SK-N-SH treated with all-trans-retinoic acid at 6 μM for 48 hours (cell line): ENCODE results near the gene ZNF646.

Experiments
- BACH2 ChIP-seq: fragments of 250-450 bp; sonication (Bioruptor Pico); IDR thresholded peaks from 2 replicates; pipeline ENCODE4 v1.9.0; 2021; ENCODE audit warnings: mild to moderate bottlenecking, borderline replicate concordance
- CREB5 ChIP-seq: fragments of 250-450 bp; sonication (Bioruptor Pico); IDR thresholded peaks from 2 replicates; pipeline ENCODE4 v1.5.1; 2020; ENCODE audit warnings: low read depth, mild to moderate bottlenecking, moderate library complexity
- CSRNP3 ChIP-seq: fragments of 250-450 bp; sonication (Bioruptor Pico); IDR thresholded peaks from 2 replicates; pipeline ENCODE4 v1.5.1; 2021; ENCODE audit warnings: mild to moderate bottlenecking, moderate library complexity
- ESRRG ChIP-seq: fragments of 250-450 bp; sonication (Bioruptor Pico); IDR thresholded peaks from 2 replicates; pipeline ENCODE4 v1.6.1; 2021; ENCODE audit warnings: mild to moderate bottlenecking
- ISL1 ChIP-seq: fragments of 250-450 bp; sonication (Bioruptor Pico); IDR thresholded peaks from 2 replicates; pipeline ENCODE4 v2.1.2; 2022; ENCODE audit warnings: mild to moderate bottlenecking, moderate library complexity
- OSR1 ChIP-seq: fragments of 250-450 bp; sonication (Bioruptor Pico); IDR thresholded peaks from 2 replicates; pipeline ENCODE4 v1.8.0; 2022; ENCODE audit warnings: moderate library complexity, mild to moderate bottlenecking, inconsistent platforms
- PATZ1 ChIP-seq: fragments of 250-450 bp; sonication (Bioruptor Pico); IDR thresholded peaks from 2 replicates; pipeline ENCODE4 v1.8.0; 2020; ENCODE audit warnings: mild to moderate bottlenecking, moderate library complexity, borderline replicate concordance
- POU6F1 ChIP-seq: fragments of 250-450 bp; sonication (Bioruptor Pico); IDR thresholded peaks from 2 replicates; pipeline ENCODE4 v1.8.0; 2021; ENCODE audit warnings: low read depth, mild to moderate bottlenecking, moderate library complexity, borderline replicate concordance
- PPARA ChIP-seq: fragments of 250-450 bp; sonication (Bioruptor Pico); IDR thresholded peaks from 2 replicates; pipeline ENCODE4 v1.5.0; 2020; ENCODE audit warnings: mild to moderate bottlenecking, borderline replicate concordance
- RARB ChIP-seq: fragments of 250-450 bp; sonication (Bioruptor Pico); IDR thresholded peaks from 2 replicates; pipeline ENCODE4 v1.8.0; 2021; ENCODE audit warnings: mild to moderate bottlenecking, moderate library complexity
- TCF4 ChIP-seq: fragments of 250-450 bp; sonication (Bioruptor Pico); IDR thresholded peaks from 2 replicates; pipeline ENCODE4 v1.8.0; 2021; ENCODE audit warnings: mild to moderate bottlenecking, moderate library complexity, borderline replicate concordance
- TOX ChIP-seq: fragments of 250-450 bp; sonication (Bioruptor Pico); IDR thresholded peaks from 2 replicates; pipeline ENCODE4 v1.8.0; 2021; ENCODE audit warnings: mild to moderate bottlenecking, moderate library complexity, borderline replicate concordance
- ZFP30 ChIP-seq: fragments of 450-650 bp; formaldehyde crosslinking; IDR thresholded peaks from 2 replicates; pipeline ENCODE4 v1.5.0; 2022; ENCODE audit warnings: mild to moderate bottlenecking, moderate library complexity

- TF ChIP-seq PPARA (CRISPR knock-in tag) = no peak
- TF ChIP-seq RARB = no peak
- no peak for TF ChIP-seq TCF4
- no peak for TF ChIP-seq ISL1 (CRISPR knock-in tag)
- no peak for TF ChIP-seq BACH2
- TF ChIP-seq ESRRG (CRISPR knock-in tag) = no peak
- TF ChIP-seq ZFP30 (CRISPR knock-in tag) = no peak
- TF ChIP-seq OSR1 = no peak
- TF ChIP-seq PATZ1 (CRISPR knock-in tag) = no peak
- TF ChIP-seq POU6F1 (CRISPR knock-in tag) = no peak
- TF ChIP-seq CREB5 (CRISPR knock-in tag) = no peak
- no peak for TF ChIP-seq CSRNP3 (CRISPR knock-in tag)
- TF ChIP-seq TOX (CRISPR knock-in tag) = no peak
Measured at GRCh38 chr16:31133046-31133501, 58.9 kb downstream of the ZNF646 start.
